Forelimb muscle (tissue), 1 donor: ENCODE data around the gene AKAP10. TPM values are rescaled to one million over a fixed set of nuclear protein-coding genes. Genes with fewer than 3 reads are reported as not detected.
"Not testable (repeated sequence)": the region's sequence is repeated elsewhere in the genome, so short reads cannot be mapped to it uniquely, and the experiment has no call there.

Source experiments
- DNase-seq: peaks from one replicate; pipeline ENCODE4 v3.0.0-alpha.2; 2013; ENCODE audit warnings: low read depth
- polyA plus RNA-seq: library from polyadenylated mRNA; unstranded; fragments of 120-200 nt; gene quantifications from one replicate; pipeline ENCODE4 v1.2.1, GENCODE V29; 2013; ENCODE audit not compliant: insufficient read length

The AKAP10 gene
- polyA plus RNA-seq, 1 donor = 16.8 TPM

DNA sequence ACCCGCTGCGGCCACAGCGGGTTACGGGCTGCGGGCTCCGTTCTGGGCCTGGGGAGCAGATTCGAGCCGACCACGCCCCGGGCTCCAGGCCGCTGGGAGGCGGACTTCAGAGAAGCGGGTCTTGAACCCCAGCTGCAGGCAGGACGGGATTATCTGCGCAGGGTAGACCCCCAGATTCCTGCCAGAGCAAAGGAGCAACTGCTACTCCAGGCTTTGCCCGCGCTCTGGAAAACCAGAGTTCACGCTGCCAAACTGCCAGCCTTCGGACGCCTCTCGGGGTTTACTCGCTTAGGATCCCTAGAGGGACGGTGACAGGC, 109.6 kb downstream of the AKAP10 start:
- no peak for DNase-seq

DNA sequence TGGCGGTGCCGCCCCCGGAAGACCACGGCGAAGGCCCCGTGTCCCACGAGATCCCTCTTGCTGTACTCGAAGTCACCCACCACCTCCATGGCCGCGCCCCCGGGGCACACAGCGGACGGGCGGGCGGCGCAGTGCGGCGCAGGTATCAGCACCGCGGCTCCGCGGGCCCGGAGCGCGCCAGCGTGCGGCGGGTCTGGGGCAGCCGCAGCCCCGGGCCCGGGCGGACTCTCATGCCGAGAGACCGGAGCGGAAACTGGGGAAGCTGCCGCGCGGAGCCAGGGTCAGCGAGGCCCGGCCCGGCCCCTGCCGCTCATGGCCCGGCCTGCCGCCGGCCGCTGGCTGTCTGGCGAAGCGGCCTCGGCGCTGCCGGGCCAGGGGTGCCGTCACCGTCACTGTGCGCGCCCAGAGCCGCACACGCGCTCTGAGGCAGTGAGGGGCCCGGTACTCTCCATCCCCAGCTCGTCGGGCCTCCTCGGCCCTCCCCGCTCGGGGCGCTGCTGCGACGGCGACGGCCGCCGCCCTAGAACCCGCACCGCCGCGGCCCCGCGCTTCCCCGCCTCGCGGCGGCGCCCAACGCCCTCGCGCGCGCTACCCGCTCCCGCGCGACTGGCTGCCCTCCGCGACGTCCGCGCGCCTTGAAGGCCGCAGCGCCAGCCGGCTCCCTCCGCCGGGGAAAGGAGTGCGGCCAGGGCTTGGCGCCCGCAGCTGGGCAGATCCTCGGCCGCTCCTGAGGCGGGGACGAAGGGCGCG, 110.1 kb downstream of the AKAP10 start, which contains the start of gene ULK2:
Gene ULK2, minus strand, starts transcription at position 608 of the 750 bp plus-strand sequence. Its CDS starts 519 bp downstream, at position 89.
- no peak for DNase-seq

- no peak for DNase-seq
Measured at GRCh38 chr17:19867079-19867328, 110.6 kb downstream of the AKAP10 start.

- no peak for DNase-seq
Measured at GRCh38 chr17:19865021-19865420, 112.6 kb downstream of the AKAP10 start.

DNA sequence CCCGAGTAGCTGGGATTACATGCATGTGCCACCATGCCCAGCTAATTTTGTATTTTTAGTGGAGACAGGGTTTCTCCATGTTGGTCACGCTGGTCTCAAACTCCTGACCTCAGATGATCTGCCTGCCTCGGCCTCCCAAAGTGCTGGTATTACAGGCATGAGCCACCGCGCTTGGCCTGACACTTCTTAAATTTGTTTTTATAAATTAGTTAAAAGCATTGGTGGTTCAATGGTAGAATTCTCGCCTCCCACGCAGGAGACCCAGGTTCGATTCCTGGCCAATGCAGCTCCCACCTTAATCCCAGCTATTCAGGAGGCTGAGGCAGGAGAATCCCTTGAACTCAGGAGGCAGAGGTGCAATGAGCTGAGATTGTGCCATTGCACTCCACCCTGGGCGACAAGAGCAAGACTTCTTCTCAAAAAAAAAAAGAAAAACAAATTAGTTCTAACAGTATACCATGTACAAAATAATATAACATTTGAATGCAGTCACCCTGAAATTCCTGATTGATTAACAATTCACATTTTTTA, 116.9 kb downstream of the AKAP10 start:
- not testable (repeated sequence) for DNase-seq

GRCh38 chr17:19857640-19858039, 120.0 kb downstream of the AKAP10 start:
- no peak for DNase-seq

Other genes with a start within 250 kb of the AKAP10 start
- 0.14 TPM for gene ALDH3A1, start 229.5 kb downstream of the AKAP10 start, polyA plus RNA-seq
- gene ULK2, start 109.9 kb downstream of the AKAP10 start, polyA plus RNA-seq = 20.0 TPM
- gene SPECC1, start 31.5 kb upstream of the AKAP10 start, polyA plus RNA-seq = 6.0 TPM